Astrocyte (in vitro differentiated cells and primary cell): ENCODE data around the gene FHIT.
A peak's percentile ranks its signal among the peaks of the same experiment; 100 is the strongest.

Experiments used
- EZH2 ChIP-seq: IDR thresholded peaks from 2 replicates; pipeline ENCODE4 v1.6.1; 2012; ENCODE audit warnings: mild to moderate bottlenecking, low read length, inconsistent platforms; ENCODE audit not compliant: insufficient read depth
- TF ChIP-seq, protein P1 (sequence below): IDR thresholded peaks from 2 replicates; pipeline ENCODE4 v1.5.1; 2011; ENCODE audit warnings: low read depth, mild to moderate bottlenecking, inconsistent platforms, low read length, moderate library complexity; ENCODE audit not compliant: insufficient read depth

DNA sequence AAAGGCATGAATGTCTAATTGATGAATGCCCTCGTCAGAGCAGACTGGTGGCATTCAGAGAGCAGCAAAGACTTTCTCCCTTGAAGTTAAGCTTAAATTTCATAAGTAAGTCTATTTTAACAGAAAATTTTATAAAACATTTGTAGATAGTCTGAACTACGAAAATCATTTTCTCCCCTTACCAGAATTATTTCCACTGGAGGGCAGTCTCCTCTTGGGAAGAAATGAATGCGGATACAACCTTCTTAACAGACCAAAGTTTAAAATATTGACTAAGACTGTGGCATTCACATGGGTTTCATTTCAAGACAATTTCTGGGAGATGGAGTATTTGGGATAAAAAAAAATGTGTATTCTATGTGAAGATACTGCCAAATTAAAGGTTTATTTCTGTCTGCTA lies 669.0 kb downstream of the FHIT start:
- TF ChIP-seq, protein P1, sequence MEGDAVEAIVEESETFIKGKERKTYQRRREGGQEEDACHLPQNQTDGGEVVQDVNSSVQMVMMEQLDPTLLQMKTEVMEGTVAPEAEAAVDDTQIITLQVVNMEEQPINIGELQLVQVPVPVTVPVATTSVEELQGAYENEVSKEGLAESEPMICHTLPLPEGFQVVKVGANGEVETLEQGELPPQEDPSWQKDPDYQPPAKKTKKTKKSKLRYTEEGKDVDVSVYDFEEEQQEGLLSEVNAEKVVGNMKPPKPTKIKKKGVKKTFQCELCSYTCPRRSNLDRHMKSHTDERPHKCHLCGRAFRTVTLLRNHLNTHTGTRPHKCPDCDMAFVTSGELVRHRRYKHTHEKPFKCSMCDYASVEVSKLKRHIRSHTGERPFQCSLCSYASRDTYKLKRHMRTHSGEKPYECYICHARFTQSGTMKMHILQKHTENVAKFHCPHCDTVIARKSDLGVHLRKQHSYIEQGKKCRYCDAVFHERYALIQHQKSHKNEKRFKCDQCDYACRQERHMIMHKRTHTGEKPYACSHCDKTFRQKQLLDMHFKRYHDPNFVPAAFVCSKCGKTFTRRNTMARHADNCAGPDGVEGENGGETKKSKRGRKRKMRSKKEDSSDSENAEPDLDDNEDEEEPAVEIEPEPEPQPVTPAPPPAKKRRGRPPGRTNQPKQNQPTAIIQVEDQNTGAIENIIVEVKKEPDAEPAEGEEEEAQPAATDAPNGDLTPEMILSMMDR: peak; percentile 11
- TF ChIP-seq EZH2: no peak
